Globus pallidus (tissue), 1 donor: Measurements from ENCODE around the gene LRRC25.

Experiments
- DNase-seq: peaks from one replicate; pipeline ENCODE4 v3.0.0-alpha.2; 2015; ENCODE audit warnings: low spot score

Gene LRRC25

GRCh38 chr19:18435842-18436670 lies 38.6 kb upstream of the LRRC25 start:
- DNase-seq: no peak

- DNase-seq: no peak
These were observed 37.9 kb upstream of the LRRC25 start for GRCh38 chr19:18435178-18435841.

GRCh38 chr19:18434411-18435175 lies 37.2 kb upstream of the LRRC25 start:
- no peak for DNase-seq

- DNase-seq: no peak
These were observed 36.4 kb upstream of the LRRC25 start for GRCh38 chr19:18433735-18434398.

- no peak for DNase-seq
These were observed 35.7 kb upstream of the LRRC25 start for GRCh38 chr19:18433015-18433691.

- DNase-seq: no peak
These were observed 35.0 kb upstream of the LRRC25 start for GRCh38 chr19:18432275-18433014.

- no peak for DNase-seq
These were observed 34.2 kb upstream of the LRRC25 start for GRCh38 chr19:18431351-18432197.

- DNase-seq: no peak
These were observed 33.2 kb upstream of the LRRC25 start for GRCh38 chr19:18430417-18431144.

GRCh38 chr19:18429717-18430416 lies 32.4 kb upstream of the LRRC25 start:
- DNase-seq: no peak

- DNase-seq: peak; percentile 40
These were observed 31.6 kb upstream of the LRRC25 start for GRCh38 chr19:18428787-18429674.

- DNase-seq: no peak
These were observed 30.9 kb upstream of the LRRC25 start for GRCh38 chr19:18428173-18428786.

- no peak for DNase-seq
These were observed 30.3 kb upstream of the LRRC25 start for GRCh38 chr19:18427743-18428113.

- DNase-seq: no peak
These were observed 29.8 kb upstream of the LRRC25 start for GRCh38 chr19:18427080-18427742.

- no peak for DNase-seq
These were observed 29.0 kb upstream of the LRRC25 start for GRCh38 chr19:18426416-18426767.

- DNase-seq: no peak
These were observed 28.3 kb upstream of the LRRC25 start for GRCh38 chr19:18425515-18426415.
